Lung (tissue), 12 donors: Measurements from ENCODE around the gene SBF2. TPM values are rescaled to one million over a fixed set of nuclear protein-coding genes. Genes with fewer than 3 reads are reported as not detected.

ENCODE experiments used
- ATAC-seq: fragments of 200-7000 bp; cut with Tn5 transposase; one replicate; pipeline ENCODE4 v1.9.1; 2020; ENCODE audit warnings: moderate number of reproducible peaks; ENCODE audit not compliant: insufficient read depth, low FRiP score
- DNase-seq, 3 donors: peaks; one replicate each; pipeline ENCODE4 v3.0.0-alpha.2; 2013 to 2017
- H3K27ac ChIP-seq, 2 donors: one replicate each; pipeline ENCODE4 v1.5.1; 2013; ENCODE audit warnings: mild to moderate bottlenecking in 2 of 2, moderate library complexity in 2 of 2, control low read depth in 1 of 2, inconsistent platforms in 1 of 2, low read depth in 1 of 2, low read length in 1 of 2
- H3K27me3 ChIP-seq, 3 donors: one replicate each; pipeline ENCODE4 v1.5.1; 2013; ENCODE audit warnings: low read length in 2 of 3; ENCODE audit not compliant: control insufficient read depth in 3 of 3, insufficient read depth in 3 of 3
- H3K36me3 ChIP-seq, 4 donors: one replicate each; pipeline ENCODE4 v1.5.1; 2013; ENCODE audit warnings: low read length in 4 of 4, mild to moderate bottlenecking in 1 of 4, moderate library complexity in 1 of 4; ENCODE audit not compliant: control insufficient read depth in 4 of 4, insufficient read depth in 4 of 4
- H3K4me1 ChIP-seq, 5 donors: one replicate each; pipeline ENCODE4 v1.5.1; 2013; ENCODE audit warnings: low read length in 5 of 5, mild to moderate bottlenecking in 2 of 5, moderate library complexity in 1 of 5; ENCODE audit not compliant: control insufficient read depth in 5 of 5, insufficient read depth in 5 of 5
- H3K4me3 ChIP-seq: one replicate; pipeline ENCODE4 v1.5.1; 2013; ENCODE audit warnings: mild to moderate bottlenecking, control low read depth, moderate library complexity
- H3K9ac ChIP-seq, 2 donors: one replicate each; pipeline ENCODE4 v1.5.1; 2013; ENCODE audit warnings: low read length in 2 of 2, control low read depth in 1 of 2; ENCODE audit not compliant: insufficient read depth in 1 of 2
- H3K9me3 ChIP-seq, 4 donors: one replicate each; pipeline ENCODE4 v1.5.1; 2013; ENCODE audit warnings: low read length in 3 of 4, mild to moderate bottlenecking in 1 of 4, moderate library complexity in 1 of 4; ENCODE audit not compliant: control insufficient read depth in 4 of 4, insufficient read depth in 3 of 4
- CTCF ChIP-seq: IDR thresholded peaks from 2 replicates; pipeline ENCODE4 v1.5.1; 2012; ENCODE audit warnings: mild to moderate bottlenecking; ENCODE audit errors: control extremely low read depth, extremely low read depth
- WGBS, 2 donors: extraction: QIAGEN DNeasy Blood & Tissue Kit; methylation state at CpG; one replicate each; pipeline ENCODE4 v1.1.7; 2013; 5-methylcytosine and 5-hydroxymethylcytosine counted together
- polyA plus RNA-seq, 2 donors: library from polyadenylated mRNA; stranded (reverse); fragments of 200-250 nt; gene quantifications; one replicate each; pipeline ENCODE4 v1.2.1, GENCODE V29; 2013
- total RNA-seq, 2 donors: library from RNA; depleted of rRNA in 1 of 2; stranded (reverse); fragments of >200 nt in 1 of 2; gene quantifications; one replicate each; pipeline ENCODE4 v1.2.1, GENCODE V29; 2014 to 2021
- donor health status: control.
- donor health status: control.
- donor health status: Bipolar disorder and iron deficiency.
- donor health status: healthy.
- donor health status: DM: yes; HTN: yes; CAD: no.

SBF2 gene
- total and polyA plus RNA-seq, 4 donors: 4.4 to 104 (median 24.9) TPM

GRCh38 chr11:10067629-10068300, 226.3 kb downstream of the SBF2 start:
- Histone ChIP-seq H3K27ac (no peak overlapping the region), H3K9me3 (peaks cover 0 to 2% (median 0%) of the 10 kb centered on the region in 4 donors), H3K9ac (no peak overlapping the region), H3K4me1 (no peaks in the 10 kb centered on the region), H3K36me3 (no peaks in the 10 kb centered on the region), H3K27me3 (no peaks in the 10 kb centered on the region), H3K4me3 (no peak overlapping the region)
- ATAC-seq (no peak), DNase-seq (no peak)
- TF ChIP-seq CTCF: no peak
- 89 to 92% methylated on average over 3 of the region's 3 CpGs for WGBS, 2 donors

GRCh38 chr11:10066441-10066840, 227.6 kb downstream of the SBF2 start:
- peaks cover 0 to 6% (median 2%) of the 10 kb centered on the region in 4 donors for H3K9me3 ChIP-seq
- no peak for TF ChIP-seq CTCF
- DNase-seq: peak in 1 of 3 donors; percentile 22
- H3K27me3 ChIP-seq: no peaks in the 10 kb centered on the region
- 50 to 67% methylated on average over 4 of the region's 4 CpGs for WGBS, 2 donors
- no peaks in the 10 kb centered on the region for H3K36me3 ChIP-seq
- no peak for ATAC-seq
- H3K4me1 ChIP-seq: no peaks in the 10 kb centered on the region
- H3K27ac ChIP-seq: no peak overlapping the region
- no peak overlapping the region for H3K4me3 ChIP-seq
- H3K9ac ChIP-seq: no peak overlapping the region

- H3K36me3 ChIP-seq: no peaks in the 10 kb centered on the region
- WGBS, 2 donors: 86 to 92% methylated on average over 2 of the region's 2 CpGs
- H3K27ac ChIP-seq: no peak overlapping the region
- ATAC-seq: no peak
- no peak overlapping the region for H3K9ac ChIP-seq
- no peak overlapping the region for H3K4me3 ChIP-seq
- no peak for TF ChIP-seq CTCF
- DNase-seq: no peak
- peaks cover 0 to 6% (median 3%) of the 10 kb centered on the region in 4 donors for H3K9me3 ChIP-seq
- H3K4me1 ChIP-seq: no peaks in the 10 kb centered on the region
- no peaks in the 10 kb centered on the region for H3K27me3 ChIP-seq
Observed at GRCh38 chr11:10064828-10065227, 229.2 kb downstream of the SBF2 start.

GRCh38 chr11:10058356-10058755, 235.7 kb downstream of the SBF2 start:
- ATAC-seq (no peak), DNase-seq (no peak)
- Histone ChIP-seq H3K4me1 (peaks cover 0 to 2% (median 0%) of the 10 kb centered on the region in 5 donors), H3K4me3 (no peak overlapping the region), H3K9me3 (peaks cover 1 to 10% (median 5%) of the 10 kb centered on the region in 4 donors), H3K36me3 (no peaks in the 10 kb centered on the region), H3K27ac (no peak overlapping the region), H3K27me3 (no peaks in the 10 kb centered on the region), H3K9ac (no peak overlapping the region)
- TF ChIP-seq CTCF: no peak
- 73% methylated on average over 1 of the region's 1 CpG for WGBS, 2 donors
